ENCODE measurements around the gene HSBP1L1.

Gene HSBP1L1

GRCh38 chr18:79961527-79962291 lies 2.7 kb upstream of the HSBP1L1 start:
- no peak for DNase-seq

- DNase-seq = no peak
Observed at GRCh38 chr18:79962311-79962710, 2.1 kb upstream of the HSBP1L1 start.

- no peak for DNase-seq
Observed at GRCh38 chr18:79962835-79963657, 1.4 kb upstream of the HSBP1L1 start.

- DNase-seq = no peak
Observed at GRCh38 chr18:79963658-79964329, 649 bp upstream of the HSBP1L1 start.

- no peak for DNase-seq
Observed at GRCh38 chr18:79965119-79965902, 868 bp downstream of the HSBP1L1 start.

GRCh38 chr18:79970419-79971133 lies 6.1 kb downstream of the HSBP1L1 start:
- no peak for DNase-seq

- DNase-seq = no peak
Observed at GRCh38 chr18:79971211-79971952, 6.9 kb downstream of the HSBP1L1 start.

- no peak for DNase-seq
Observed at GRCh38 chr18:79971986-79972385, 7.5 kb downstream of the HSBP1L1 start.

- no peak for DNase-seq
Observed at GRCh38 chr18:79972720-79973119, 8.3 kb downstream of the HSBP1L1 start.

GRCh38 chr18:79973517-79973916 lies 9.1 kb downstream of the HSBP1L1 start:
- DNase-seq = no peak

GRCh38 chr18:79974025-79974654 lies 9.7 kb downstream of the HSBP1L1 start:
- no peak for DNase-seq

- no peak for DNase-seq
Observed at GRCh38 chr18:79975043-79975442, 10.6 kb downstream of the HSBP1L1 start.

- no peak for DNase-seq
Observed at GRCh38 chr18:79975985-79976680, 11.7 kb downstream of the HSBP1L1 start.

- no peak for DNase-seq
Observed at GRCh38 chr18:79979843-79980242, 15.4 kb downstream of the HSBP1L1 start.

- DNase-seq = no peak
Observed at GRCh38 chr18:79980585-79980984, 16.1 kb downstream of the HSBP1L1 start.

GRCh38 chr18:79982736-79983135 lies 18.3 kb downstream of the HSBP1L1 start:
- peak; percentile 3 for DNase-seq

GRCh38 chr18:79983253-79983652 lies 18.8 kb downstream of the HSBP1L1 start:
- DNase-seq = no peak

- DNase-seq = no peak
Observed at GRCh38 chr18:79983793-79984192, 19.4 kb downstream of the HSBP1L1 start.

- no peak for DNase-seq
Observed at GRCh38 chr18:79985172-79985571, 20.7 kb downstream of the HSBP1L1 start.

- DNase-seq = no peak
Observed at GRCh38 chr18:79986726-79987125, 22.3 kb downstream of the HSBP1L1 start.

Measured in NCI-H1436 (cell line).